B cell (primary cell): ENCODE data around the gene E2F3.

Source experiments
- EZH2 ChIP-seq: IDR thresholded peaks from 2 replicates; pipeline ENCODE4 v1.6.1; 2012; ENCODE audit warnings: borderline replicate concordance, low read depth, mild to moderate bottlenecking, moderate library complexity, low read length; ENCODE audit not compliant: insufficient read depth, poor library complexity, severe bottlenecking
- TF ChIP-seq, protein P1 (sequence below): fragments of 200-600 bp; IDR thresholded peaks from one replicate; pipeline ENCODE4 v1.8.0; 2022; ENCODE audit warnings: antibody characterized with exemption, mild to moderate bottlenecking

DNA sequence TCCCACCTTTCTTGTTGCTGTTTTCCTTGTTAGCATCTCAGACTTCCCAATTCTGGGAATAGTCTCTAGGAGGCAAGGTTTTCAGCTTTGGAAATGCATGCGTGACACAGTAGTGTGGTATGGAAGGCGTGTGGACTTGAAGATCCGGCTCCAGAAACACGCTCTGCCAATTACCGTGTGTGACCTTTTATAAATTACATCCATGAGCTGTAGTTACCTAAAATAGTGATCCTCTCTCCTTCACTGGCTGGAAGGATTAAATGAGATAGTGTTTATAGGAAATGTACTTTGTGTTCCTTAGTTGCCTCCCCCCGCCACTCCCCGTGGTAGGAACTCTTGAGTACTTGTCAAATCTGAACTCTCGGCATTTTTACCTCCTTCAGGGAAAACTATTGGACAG, 13.0 kb downstream of the E2F3 start:
- TF ChIP-seq, protein P1, sequence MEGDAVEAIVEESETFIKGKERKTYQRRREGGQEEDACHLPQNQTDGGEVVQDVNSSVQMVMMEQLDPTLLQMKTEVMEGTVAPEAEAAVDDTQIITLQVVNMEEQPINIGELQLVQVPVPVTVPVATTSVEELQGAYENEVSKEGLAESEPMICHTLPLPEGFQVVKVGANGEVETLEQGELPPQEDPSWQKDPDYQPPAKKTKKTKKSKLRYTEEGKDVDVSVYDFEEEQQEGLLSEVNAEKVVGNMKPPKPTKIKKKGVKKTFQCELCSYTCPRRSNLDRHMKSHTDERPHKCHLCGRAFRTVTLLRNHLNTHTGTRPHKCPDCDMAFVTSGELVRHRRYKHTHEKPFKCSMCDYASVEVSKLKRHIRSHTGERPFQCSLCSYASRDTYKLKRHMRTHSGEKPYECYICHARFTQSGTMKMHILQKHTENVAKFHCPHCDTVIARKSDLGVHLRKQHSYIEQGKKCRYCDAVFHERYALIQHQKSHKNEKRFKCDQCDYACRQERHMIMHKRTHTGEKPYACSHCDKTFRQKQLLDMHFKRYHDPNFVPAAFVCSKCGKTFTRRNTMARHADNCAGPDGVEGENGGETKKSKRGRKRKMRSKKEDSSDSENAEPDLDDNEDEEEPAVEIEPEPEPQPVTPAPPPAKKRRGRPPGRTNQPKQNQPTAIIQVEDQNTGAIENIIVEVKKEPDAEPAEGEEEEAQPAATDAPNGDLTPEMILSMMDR: no peak
- TF ChIP-seq EZH2: no peak
